GM12865 (cell line): Measurements from ENCODE around the gene MZB1.
A peak's percentile ranks its signal among the peaks of the same experiment; 100 is the strongest.
"Not testable (repeated sequence)": the region's sequence is repeated elsewhere in the genome, so short reads cannot be mapped to it uniquely, and the experiment has no call there.

Experiments
- DNase-seq: peaks from one replicate; pipeline ENCODE4 v3.0.0; 2010; ENCODE audit warnings: low read depth
- H3K4me3 ChIP-seq: 2 replicates; pipeline ENCODE4 v1.5.1; 2011; ENCODE audit warnings: mild to moderate bottlenecking, low read depth, low read length, control low read depth
- TF ChIP-seq, protein P1 (sequence below): IDR thresholded peaks from 2 replicates; pipeline ENCODE4 v1.5.1; 2011; ENCODE audit warnings: low read length, control low read depth, low read depth, inconsistent platforms; ENCODE audit not compliant: insufficient read depth; ENCODE audit errors: missing control alignments

The MZB1 gene

DNA sequence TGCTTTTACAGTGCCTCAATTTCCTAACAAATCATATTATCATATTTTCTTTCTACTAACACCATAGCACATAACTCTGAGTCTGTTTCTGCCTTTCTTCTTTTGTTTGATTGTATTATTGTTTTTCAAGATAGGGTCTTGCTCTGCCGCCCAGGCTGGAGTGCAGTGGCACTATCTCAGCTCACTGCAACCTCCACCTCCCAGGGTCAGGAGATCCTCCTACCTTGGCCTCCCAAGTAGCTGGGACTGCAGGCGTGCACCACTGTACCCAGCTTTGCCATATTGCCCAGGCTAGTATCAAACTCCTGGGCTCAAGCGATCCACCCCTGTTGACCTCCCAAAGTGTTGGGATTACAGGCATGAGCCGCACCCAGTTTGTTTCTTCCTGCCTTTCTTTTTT is 29.3 kb downstream of the MZB1 start:
- no peak for DNase-seq
- TF ChIP-seq, protein P1, sequence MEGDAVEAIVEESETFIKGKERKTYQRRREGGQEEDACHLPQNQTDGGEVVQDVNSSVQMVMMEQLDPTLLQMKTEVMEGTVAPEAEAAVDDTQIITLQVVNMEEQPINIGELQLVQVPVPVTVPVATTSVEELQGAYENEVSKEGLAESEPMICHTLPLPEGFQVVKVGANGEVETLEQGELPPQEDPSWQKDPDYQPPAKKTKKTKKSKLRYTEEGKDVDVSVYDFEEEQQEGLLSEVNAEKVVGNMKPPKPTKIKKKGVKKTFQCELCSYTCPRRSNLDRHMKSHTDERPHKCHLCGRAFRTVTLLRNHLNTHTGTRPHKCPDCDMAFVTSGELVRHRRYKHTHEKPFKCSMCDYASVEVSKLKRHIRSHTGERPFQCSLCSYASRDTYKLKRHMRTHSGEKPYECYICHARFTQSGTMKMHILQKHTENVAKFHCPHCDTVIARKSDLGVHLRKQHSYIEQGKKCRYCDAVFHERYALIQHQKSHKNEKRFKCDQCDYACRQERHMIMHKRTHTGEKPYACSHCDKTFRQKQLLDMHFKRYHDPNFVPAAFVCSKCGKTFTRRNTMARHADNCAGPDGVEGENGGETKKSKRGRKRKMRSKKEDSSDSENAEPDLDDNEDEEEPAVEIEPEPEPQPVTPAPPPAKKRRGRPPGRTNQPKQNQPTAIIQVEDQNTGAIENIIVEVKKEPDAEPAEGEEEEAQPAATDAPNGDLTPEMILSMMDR, result no peak
- no peak overlapping the region for H3K4me3 ChIP-seq

DNA sequence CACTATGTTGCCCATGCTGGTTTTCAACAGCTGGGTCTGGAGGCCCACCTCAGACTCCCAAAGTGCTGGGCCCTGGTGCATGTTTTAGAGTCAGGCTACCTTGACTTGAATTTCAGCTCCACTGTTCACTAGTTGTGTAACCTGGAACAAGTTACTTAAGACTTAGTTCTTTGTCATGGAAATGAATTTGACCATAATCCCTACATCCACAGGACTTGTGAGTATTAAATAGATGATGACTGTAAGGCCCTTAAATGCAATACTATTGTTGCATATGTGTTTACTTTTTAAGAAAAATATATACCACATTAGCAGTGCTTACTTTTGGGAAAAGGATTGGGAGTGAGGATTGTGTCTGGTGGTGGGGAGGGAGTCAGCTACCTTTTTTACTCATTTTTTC is 31.6 kb downstream of the MZB1 start:
- H3K4me3 ChIP-seq, result no peak overlapping the region
- TF ChIP-seq, protein P1, result no peak
- no peak for DNase-seq

DNA sequence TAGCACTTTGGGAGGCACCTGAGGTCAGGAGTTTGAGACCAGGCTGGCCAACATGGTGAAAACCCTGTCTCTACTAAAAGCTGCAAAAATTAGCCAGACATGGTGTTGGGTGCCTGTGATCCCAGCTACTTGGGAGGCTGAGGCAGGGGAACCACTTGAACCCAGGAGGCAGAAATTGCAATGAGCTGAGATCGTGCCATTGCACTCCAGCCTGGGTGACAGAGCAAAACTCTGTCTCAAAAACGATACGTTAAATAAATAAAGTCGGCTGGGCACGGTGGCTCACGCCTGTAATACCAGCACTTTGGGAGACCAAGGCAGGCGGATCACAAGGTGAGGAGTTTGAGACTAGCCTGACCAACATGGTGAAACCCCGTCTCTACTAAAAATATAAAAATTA is 33.8 kb downstream of the MZB1 start:
- not testable (repeated sequence) for DNase-seq, H3K4me3 ChIP-seq

DNA sequence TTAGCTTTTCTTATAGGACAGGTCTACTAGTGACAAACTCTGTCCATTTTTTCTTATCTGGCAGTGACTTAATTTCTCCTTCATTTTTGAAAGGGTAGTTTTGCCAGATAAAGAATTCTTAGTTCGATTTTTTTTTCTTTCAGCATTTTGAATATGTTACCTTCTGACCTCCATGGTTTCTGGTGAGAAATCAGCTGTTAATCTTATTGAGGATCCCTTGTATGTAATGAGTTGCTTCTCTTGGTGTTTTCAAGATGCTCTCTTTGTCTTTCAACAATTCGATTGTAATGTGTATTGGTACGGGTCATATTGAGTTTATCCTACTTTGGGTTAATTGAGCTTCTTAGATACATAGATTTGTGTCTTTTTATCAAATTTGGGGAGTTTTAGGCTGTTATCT is 35.5 kb downstream of the MZB1 start:
- DNase-seq, result no peak
- TF ChIP-seq, protein P1, result no peak
- H3K4me3 ChIP-seq, result no peak overlapping the region

DNA sequence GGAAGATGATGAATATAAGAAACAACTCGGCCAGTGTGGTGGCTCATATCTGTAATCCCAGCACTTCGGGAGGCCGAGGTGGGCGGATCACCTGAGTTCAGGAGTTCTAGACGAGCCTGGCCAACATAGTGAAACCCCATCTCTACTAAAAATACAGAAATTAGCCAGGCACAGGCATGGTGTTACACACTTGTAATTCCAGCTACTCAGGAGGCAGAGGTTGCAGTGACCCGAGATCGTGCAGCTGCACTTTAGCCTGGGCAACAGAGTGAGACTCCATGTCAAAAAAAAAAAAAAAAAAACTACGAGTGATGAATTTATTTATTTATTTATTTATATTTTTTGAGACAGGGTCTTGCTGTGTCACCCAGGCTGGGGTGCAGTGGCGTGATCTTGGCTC is 41.9 kb downstream of the MZB1 start:
- H3K4me3 ChIP-seq, DNase-seq: not testable (repeated sequence)

DNA sequence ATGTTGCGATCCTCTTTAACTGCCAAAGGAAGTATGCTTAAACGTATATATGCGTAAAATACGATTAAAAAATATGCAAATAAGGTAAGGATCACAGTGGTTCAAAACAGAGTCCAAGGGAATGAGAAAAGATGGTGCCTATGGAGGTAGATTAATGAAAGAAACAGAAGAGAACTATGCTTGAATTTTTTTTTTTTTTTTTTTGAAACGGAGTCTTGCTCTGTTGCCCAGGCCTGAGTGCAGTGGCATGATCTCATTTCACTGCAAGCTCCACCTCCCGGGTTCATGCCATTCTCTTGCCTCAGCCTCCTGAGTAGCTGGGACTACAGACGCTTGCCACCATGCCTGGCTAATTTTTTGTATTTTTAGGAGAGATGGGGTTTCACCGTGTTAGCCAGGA is 44.3 kb downstream of the MZB1 start:
- H3K4me3 ChIP-seq, DNase-seq: not testable (repeated sequence)

DNA sequence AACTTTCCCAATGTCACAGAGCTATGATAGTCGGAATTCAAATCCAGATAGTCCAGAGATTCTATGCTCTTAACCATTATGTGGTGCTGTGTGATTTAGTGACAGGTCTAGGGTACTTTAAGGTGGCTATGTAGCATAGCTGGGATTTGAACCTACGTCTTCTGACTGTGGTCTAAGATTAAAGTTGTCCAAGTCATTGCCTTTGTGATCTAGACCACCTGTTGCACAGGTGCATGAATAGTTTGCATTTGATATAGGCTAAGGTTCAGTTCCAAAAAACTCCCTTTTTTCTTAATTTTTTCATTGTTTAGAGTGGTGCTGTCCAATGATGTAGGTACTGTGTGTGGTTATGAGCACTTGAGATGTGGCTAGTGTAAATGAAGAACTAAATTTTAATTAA is 45.5 kb downstream of the MZB1 start:
- DNase-seq, result no peak
- TF ChIP-seq, protein P1, result no peak
- H3K4me3 ChIP-seq, result no peak overlapping the region

DNA sequence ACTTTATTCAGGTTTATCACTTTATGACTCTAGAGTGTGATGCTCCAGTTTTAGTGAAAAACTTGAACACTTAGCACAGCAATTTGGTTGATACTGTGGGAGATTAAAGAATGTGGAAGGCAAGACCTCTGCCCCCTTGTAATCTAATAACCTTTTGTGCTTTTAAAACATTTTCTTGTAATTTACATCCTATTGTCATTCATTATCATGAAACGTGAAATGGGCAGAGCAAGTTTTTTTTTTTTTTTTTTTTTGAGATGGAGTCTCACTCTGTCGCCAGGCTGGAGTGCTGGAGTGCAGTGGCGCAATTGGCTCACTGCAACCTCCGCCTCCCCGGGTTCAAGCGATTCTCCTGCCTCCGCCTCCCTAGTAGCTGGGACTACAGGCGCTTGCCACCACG is 46.2 kb downstream of the MZB1 start:
- DNase-seq, result no peak
- TF ChIP-seq, protein P1, result no peak
- peak overlapping the region; percentile 87 for H3K4me3 ChIP-seq

DNA sequence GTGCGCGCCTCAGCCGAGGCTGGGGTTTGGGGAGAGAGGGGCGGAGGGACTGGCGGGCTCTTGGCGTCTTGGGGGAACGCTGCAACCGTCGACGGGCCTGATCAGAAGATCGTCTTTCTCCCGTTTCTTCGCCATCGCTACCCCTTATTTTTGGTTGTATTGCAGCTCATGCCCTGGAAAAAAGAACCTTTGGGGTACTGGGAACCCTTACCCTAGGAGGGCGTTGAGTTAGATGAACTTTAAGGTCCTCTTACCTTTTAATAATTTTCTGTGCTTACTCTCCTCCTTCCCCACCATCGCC is 47.3 kb downstream of the MZB1 start:
- DNase-seq, result peak; percentile 90
- TF ChIP-seq, protein P1, result no peak

More for the DNA sequence above, 47.3 kb downstream of the MZB1 start:
- peak overlapping the region; percentile 87 for H3K4me3 ChIP-seq
